GM12872 (cell line): ENCODE measurements around the gene TTC23.

ENCODE experiments used
- CTCF ChIP-seq: IDR thresholded peaks from 3 replicates; pipeline ENCODE4 v1.5.1; 2011; ENCODE audit warnings: low read depth, mild to moderate bottlenecking, low read length, moderate library complexity; ENCODE audit not compliant: insufficient read depth

Gene TTC23

GRCh38 chr15:99102332-99103235 is 146.8 kb downstream of the TTC23 start:
- TF ChIP-seq CTCF: no peak

GRCh38 chr15:99101501-99101900 is 147.9 kb downstream of the TTC23 start:
- TF ChIP-seq CTCF: no peak

- TF ChIP-seq CTCF: peak; percentile 69
Measured at GRCh38 chr15:99100245-99101173, 148.9 kb downstream of the TTC23 start.

GRCh38 chr15:99099661-99100060 is 149.7 kb downstream of the TTC23 start:
- TF ChIP-seq CTCF: no peak

- no peak for TF ChIP-seq CTCF
Measured at GRCh38 chr15:99098991-99099390, 150.4 kb downstream of the TTC23 start.

- TF ChIP-seq CTCF: no peak
Measured at GRCh38 chr15:99098426-99098825, 151.0 kb downstream of the TTC23 start.

GRCh38 chr15:99097441-99098410 is 151.7 kb downstream of the TTC23 start:
- no peak for TF ChIP-seq CTCF
